Superior temporal gyrus (tissue), 1 donor: ENCODE data around the gene ARPC1B.
"Not testable (repeated sequence)": the region's sequence is repeated elsewhere in the genome, so short reads cannot be mapped to it uniquely, and the experiment has no call there.

Source experiments
- DNase-seq: peaks from one replicate; pipeline ENCODE4 v3.0.0-alpha.2; 2016; ENCODE audit errors: extremely low spot score

ARPC1B gene

DNA sequence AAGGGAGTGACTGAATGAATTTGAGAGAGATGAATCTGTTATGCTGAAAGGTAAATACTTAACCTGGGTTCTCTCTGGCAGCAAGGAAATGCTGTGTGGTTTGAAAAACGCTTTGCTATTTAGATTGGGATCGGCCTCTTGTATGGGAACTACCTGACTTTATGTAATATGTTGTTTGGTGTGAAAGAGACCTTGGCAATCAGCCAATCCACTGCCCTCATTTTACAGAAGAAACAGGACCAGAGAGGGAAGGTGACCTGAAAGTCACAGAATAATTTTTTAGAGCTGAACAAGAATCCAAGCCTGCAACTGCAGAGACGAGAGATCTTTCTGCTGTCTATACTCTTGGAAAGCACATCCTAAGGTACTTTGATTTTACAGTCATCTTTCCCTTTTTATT lies 35.3 kb downstream of the ARPC1B start:
- DNase-seq: no peak

DNA sequence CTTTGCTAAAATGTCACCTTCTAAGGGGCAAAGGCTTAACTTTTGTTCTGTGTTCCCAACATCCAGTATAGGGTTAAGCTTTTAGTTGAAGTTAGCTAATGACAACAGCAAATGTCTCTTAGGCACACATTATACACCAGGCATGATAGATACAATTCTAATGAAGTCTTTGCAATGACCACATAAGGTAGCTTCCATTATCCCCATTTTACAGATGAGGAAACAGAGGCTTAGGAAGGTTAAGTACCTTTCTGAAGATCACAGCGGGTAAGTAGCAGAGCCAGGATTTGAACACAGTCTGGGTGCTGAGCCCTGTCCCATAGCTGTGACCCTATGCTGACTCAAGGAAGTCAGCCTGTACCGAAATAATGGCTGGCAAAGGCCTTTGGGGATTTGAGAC lies 36.1 kb downstream of the ARPC1B start:
- DNase-seq: no peak

DNA sequence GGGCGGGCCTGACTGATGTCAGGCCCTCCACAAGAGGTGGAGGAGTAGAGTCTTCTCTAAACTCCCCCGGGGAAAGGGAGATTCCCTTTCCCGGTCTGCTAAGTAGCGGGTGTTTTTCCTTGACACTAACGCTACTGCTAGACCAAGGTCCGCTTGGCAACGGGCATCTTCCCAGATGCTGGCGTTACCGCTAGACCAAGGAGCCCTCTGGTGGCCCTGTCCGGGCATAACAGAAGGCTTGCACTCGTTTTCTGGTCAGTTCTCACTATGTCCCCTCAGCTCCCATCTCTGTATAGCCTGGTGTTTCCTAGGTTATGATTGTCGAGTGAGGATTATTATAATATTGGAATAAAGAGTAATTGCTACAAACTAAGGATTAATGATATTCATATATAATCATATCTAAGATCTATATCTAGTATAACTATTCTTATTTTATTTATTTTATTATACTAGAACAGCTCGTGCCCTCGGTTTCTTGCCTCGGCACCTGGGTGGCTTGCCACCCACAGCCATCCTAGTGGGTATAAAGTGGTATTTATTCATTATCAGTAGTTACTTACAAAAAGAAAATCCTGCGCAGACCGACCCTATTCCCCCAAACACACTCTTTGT lies 41.1 kb downstream of the ARPC1B start:
- peak; percentile 68 for DNase-seq

DNA sequence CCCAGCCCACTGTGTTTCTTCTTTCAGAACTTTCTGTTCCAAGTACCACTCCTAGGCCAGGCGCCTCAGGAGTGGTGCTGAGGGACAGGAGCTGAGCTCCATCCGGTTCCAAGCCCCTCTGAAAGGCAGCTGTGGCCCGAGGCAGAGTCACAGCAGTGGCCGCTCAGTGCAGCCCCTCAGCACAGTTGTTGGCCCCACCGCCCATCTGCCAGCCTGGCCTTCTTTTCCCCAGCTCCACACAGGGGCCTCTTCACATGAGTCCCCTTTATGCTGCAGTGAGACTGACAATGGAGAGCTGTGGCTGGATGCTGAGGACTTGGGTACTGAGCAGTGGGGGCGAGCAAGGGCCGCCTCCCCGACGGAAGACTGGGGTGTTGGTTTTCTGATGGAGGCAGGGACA lies 43.7 kb downstream of the ARPC1B start:
- no peak for DNase-seq

DNA sequence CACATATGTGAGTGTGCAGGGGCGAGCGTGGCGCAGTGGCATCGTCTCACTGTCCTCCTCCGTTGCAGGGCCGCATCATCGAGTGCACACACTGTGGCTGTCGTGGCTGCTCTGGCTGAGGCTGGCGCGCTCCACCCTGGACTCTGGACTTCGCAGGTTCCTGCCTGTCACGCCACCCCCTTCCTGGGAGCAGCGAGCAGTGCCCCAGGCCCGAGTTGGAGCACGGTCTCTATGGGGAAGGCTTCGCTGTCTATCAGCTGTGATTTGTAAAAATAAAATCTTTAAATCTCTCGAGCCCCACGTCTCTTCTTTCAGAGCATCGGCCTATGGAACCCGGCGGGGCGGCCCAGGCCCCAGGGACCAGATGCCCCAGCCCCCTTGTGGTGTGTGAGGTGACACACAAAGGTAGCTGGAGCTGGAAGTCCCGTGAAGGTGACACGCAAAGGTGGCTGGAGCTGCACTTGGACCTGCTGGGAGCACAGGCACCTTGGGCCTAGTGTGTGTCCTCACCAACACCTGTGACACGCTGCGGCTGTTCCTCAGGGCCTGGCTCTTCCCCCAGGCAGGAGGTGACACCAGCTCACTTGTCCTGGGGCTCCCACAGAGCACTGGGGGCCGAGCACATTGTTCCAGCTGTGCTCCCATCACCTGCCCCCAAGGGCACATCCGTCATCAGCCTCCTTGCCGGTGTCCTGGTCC lies 44.9 kb downstream of the ARPC1B start:
- DNase-seq: no peak

DNA sequence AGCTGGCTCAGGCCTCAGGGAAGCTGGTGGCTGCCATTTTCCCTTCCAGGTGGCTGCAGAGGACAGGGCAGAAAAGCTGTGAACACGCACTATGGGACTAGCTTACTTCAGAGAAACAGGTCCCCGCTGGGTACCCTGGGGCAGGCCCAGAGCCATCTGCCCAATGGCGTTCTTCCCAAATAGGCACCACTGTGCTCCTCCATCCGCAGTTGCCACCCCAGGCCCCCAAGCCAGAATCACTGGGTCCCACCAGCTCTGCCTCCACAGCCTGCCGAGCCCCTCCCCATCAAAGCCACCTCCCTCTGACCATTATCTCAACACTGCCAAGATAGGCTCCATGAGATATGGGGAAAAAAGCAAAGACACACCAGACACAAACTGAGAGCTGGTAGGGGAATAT lies 45.7 kb downstream of the ARPC1B start:
- DNase-seq: no peak

DNA sequence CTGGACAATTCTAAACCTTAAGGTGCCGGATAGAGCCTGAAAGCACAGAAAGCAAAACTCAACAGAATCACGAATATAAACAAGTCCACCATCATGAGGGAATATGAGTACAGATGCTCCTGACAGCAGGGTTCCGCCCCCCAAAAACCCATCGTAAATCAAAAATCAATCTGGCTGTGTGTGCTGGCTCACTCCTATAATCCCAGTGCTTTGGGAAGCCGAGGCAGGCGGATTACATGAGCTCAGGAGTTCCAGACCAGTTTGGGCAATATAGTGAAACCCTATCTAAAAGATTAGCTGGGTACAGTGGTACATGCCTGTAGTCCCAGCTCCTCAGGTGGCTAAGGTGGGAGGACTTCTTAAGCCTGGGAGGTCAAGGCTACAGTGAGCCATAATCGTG lies 46.5 kb downstream of the ARPC1B start:
- DNase-seq: no peak

DNA sequence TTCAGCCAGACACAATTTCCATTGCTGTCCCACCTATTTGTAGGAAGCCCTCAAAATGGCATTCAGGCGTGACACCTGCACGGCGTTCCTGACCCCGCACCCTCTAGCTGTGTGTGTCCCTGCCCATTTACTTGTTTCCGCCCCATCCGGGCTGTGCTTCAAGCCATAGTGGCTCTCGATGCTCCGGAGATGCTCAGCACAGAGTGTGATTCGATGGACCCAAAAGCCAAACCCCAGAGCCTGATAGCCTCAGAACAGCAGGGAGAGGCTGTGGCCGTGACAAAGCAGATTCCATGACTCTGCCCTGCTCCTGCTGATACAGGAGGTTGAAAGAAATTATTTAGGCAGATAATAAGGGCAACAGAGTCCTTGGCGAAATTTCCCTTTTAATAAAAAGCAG lies 47.7 kb downstream of the ARPC1B start:
- DNase-seq: no peak

DNA sequence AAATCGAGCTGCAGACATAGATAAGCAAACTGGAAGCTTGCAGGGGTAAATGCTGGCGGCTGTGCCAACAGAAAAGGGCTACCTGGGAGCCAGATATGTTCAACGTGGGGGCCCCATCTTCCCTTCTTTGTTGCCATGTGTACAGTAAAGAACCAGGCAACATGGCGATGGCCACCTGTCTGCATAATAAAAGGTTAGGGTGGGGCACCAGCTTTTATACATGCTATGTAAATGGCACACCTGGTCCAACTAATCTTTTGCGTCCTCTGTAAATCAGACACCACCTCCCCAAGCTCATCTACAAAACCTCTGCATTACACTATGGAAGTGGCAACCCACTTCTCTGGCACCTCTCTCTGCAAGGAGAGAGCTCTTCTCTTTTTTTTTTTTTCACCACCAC lies 48.1 kb downstream of the ARPC1B start:
- DNase-seq: no peak

DNA sequence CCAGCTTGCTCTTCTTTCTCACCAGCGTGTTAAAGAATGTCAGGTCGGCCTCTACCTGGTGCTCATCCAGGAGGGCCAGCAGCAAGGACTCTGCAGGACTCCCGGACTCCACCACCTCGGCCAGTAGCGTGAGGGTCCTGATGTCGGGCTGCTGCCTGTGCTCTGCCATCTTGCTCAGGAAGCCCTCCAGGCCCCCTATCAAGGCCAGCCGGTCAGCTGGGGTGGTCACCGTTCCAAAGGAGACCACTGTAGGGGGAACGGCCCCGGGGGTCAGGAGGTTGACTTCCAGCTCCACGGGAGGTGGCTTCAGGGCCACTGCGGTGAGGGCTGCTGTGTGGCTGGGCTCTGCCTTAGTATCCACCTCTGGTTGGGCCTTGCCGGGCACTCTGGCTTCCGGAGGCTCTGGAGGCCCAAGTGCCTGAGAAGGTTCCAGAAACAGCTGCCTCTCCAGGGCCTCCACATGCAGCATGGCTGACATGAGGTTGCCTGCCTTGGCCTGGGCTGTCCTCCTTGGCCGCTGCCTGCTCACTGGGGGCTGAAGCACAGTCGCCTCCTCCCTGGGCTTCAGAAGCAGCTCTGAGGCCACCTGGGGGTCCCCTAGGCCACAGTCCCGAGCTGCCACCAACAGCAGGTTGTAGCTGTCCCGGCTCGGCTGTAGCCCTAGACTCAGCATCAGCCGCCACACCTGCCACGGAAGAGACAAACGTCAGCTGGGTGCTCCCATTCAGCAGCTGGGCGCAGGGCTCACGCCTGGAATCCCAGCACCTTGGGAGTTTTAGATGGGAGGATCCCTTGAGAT lies 50.6 kb downstream of the ARPC1B start:
- no peak for DNase-seq

DNA sequence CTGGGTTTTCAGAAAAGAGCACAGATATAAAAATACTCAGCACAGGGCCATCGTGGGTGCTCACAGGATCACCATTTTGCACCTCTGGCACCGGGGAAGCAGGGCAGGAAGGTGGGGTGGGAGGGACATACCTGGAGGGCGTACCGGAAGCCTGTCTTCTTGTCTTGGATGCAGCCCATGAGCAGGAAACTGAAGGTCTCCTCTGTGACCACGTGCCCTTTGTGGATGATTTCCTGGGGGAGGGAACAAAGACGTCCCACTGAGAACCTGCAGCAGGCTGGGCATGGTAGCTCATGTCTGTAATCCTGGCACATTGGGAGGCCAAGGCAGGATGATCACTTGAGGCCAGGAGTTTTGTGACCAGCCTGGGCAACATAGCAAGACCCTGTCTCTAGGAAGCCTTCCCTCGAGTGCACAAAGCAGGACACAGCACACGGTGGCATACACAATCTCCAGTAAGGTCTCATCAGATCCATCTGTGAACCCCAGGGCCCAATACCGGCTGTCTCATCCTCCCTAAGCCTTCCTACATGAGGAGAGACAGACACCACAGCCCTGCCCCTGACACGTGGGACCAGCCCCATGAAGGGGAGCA lies 54.5 kb downstream of the ARPC1B start:
- DNase-seq: no peak

DNA sequence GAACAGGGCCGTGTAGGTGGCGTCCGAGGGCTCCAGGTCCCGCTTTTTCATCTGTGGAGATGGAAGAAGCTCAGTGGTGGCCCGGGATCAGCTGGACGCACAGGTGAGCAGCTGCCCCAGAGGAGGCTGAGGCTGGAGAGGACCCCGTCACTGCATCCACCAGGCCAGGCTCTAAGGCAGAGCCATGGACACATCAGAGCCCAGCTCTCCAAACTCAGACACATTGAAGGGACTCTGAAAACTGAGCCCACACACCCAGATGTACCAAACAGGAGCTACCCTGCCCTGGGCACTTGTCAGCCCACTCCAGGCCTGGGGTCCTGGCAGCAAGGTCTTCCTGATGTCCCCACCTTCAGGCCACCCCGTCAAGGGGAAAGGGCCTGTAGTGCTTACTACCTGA lies 55.2 kb downstream of the ARPC1B start:
- no peak for DNase-seq

DNA sequence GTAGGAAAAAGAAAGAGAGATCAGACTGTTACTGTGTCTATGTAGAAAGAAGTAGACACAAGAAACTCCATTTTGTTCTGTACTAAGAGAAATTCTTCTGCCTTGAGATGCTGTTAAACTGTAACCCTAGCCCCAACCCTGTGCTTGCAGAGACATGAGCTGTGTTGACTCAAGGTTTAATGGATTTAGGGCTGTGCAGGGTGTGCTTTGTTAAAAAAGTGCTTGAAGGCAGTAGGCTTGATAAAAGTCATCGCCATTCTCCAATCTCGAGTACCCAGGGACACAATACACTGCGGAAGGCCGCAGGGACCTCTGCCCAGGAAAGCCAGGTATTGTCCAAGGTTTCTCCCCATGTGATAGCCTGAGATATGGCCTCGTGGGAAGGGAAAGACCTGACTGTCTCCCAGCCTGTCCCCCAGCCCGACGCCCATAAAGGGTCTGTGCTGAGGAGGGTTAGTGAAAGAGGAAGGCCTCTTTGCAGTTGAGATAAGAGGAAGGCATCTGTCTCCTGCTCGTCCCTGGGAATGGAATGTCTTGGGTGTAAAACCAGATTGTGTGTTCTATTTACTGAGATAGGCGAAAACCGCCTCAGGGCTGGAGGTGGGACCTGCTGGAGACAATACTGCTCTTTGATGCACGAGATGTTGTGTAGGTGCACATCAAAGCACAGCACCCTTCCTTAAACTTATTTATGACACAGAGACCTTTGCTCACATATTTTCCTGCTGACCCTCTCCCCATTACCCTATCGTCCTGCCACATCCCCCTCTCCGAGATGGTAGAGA lies 57.4 kb downstream of the ARPC1B start:
- DNase-seq: not testable (repeated sequence)

DNA sequence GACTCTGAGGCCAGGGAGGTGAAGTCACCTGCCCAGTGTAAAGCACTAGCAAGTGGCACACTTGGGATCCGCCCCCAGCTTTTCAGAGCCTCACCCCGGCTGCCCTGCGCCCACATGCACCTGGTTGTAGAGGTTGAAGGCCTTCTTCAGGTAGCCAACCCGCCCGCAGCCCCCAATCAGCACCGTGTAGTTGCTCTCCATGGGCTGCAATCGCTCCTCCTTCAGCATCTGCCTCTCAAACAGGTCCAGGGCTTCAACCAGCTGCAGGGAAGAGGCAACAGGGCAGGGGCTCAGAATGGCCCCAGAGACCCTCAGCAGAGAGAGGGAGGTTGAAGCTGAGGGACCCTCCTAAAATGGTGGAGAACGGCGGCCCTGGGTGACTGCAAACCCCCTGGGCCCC lies 58.6 kb downstream of the ARPC1B start:
- DNase-seq: no peak

DNA sequence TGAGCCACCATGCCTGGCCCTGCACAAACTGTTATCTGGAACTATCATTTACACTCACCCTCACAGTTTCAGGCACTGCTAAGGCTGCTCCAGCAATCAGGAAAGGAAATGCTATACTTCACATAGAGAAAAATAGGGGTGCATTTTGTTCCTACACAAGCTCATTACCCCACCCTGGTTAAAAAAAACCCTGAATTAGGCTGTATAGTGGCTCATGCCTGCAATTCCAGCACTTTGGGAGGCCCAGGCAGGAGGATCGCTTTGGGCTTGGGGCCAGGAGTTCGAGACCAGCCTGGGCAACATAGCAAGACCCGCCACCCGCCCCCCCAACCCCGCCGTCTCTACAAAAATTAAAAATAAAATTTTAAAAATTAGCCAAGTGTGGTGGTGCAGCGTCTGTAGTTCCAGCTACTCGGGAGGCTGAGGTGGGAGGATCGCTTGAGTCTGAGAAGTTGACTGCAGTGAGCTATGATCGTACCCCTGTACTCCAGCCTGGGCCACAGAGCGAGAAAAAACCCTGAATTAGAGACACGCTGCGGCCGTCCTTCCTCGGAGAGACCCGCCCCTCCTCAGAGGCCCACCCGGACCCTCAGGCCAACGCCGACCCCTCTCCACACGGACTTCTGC lies 63.5 kb downstream of the ARPC1B start:
- no peak for DNase-seq

DNA sequence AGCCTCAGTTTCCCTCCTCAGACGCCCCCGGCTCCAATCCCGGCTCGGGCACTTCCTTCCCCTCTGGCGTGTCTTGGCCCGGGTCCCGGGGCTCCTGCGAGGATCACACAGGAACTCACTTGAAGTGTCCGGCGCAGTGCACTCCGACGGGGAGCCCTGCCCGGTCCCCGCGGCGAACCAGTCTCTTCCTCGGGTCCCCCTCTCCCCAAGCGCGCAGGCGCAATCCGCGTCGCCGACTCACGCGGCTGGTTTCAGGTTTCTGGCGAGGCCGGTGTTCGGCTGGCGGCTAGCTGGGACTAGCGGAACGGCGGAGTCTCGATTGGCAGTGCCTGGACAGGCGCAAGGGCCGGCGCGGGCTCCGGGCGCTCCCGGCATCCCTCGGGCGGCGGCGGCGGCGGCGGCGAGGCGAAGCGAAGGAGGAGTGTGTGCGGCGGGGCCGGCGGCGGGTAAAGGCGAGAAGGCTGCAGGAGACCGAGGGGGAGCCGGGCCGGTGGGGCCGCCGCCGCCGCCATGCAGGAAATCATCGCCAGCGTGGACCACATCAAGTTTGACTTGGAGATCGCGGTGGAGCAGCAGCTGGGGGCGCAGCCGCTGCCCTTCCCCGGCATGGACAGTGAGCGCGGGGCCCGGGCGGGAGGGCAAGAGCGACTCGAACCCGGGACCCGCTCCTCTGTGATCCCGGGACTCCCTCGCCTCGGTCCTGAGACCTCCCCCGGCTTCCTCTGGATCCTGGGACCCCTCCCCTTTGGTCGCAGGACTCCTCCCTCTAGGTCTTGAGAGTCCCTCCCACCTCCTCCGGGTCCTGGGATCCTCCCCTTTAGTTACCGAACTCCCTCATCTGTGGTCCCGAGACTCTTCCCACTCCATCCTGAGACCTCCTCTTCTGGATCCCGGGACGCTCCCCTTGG lies 64.3 kb downstream of the ARPC1B start, which contains the start of the genes CPSF4 and PTCD1:
CPSF4 (plus strand) TSS at position 371 of the 908 bp plus-strand sequence; CDS start at position 511, 140 bp downstream.
PTCD1 (minus strand) TSS at position 226 of the 908 bp plus-strand sequence. CDS start 3,556 bp downstream, outside the sequence.
- DNase-seq: peak; percentile 95

DNA sequence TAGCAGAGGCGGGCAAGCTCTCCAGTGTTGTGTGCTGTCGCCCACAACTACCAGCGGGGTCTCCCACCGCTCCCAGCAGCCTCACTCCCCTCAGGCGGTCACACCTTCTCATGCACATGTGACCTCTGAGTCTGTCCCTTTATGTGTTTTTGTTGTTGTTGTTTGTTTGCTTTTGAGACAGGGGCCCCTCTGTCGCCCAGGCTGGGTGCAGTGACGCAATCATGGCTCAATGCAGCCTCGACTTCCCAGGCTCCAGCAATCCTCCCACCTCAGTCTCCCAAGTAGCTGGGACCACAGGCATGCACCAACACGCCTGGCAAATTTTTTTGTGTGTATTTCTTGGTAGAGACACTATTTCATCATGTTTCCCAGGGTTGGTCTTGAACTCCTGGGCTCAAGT lies 65.7 kb downstream of the ARPC1B start:
- DNase-seq: no peak
